LNCAP (cell line): Measurements from ENCODE around the gene MEGF10.

ENCODE experiments used
- CTCF ChIP-seq: fragments of 450-650 bp; IDR thresholded peaks from 2 replicates; pipeline ENCODE4 v1.5.1; 2017; ENCODE audit warnings: mild to moderate bottlenecking

MEGF10 gene

GRCh38 chr5:127471211-127471610 lies 180.6 kb downstream of the MEGF10 start:
- TF ChIP-seq CTCF, result no peak

- TF ChIP-seq CTCF, result no peak
Measured at GRCh38 chr5:127472700-127473099, 182.1 kb downstream of the MEGF10 start.

- TF ChIP-seq CTCF, result no peak
Measured at GRCh38 chr5:127486471-127486870, 195.9 kb downstream of the MEGF10 start.

GRCh38 chr5:127492854-127493738 lies 202.5 kb downstream of the MEGF10 start:
- TF ChIP-seq CTCF, result peak; percentile 90

GRCh38 chr5:127498548-127498947 lies 208.0 kb downstream of the MEGF10 start:
- TF ChIP-seq CTCF, result no peak

- no peak for TF ChIP-seq CTCF
Measured at GRCh38 chr5:127505905-127506304, 215.3 kb downstream of the MEGF10 start.

- TF ChIP-seq CTCF, result no peak
Measured at GRCh38 chr5:127506616-127507015, 216.0 kb downstream of the MEGF10 start.
